Fibroblast of pulmonary artery (primary cell): ENCODE results near the gene ZNF800.
"Not testable (repeated sequence)": the region's sequence is repeated elsewhere in the genome, so short reads cannot be mapped to it uniquely, and the experiment has no call there.

Source experiments
- DNase-seq: peaks from one replicate; pipeline ENCODE4 v3.0.0-alpha.2; 2010; ENCODE audit warnings: low read depth
- H3K4me3 ChIP-seq: replicated peaks from 2 replicates; pipeline ENCODE4 v1.5.1; 2011; ENCODE audit warnings: low read depth, mild to moderate bottlenecking, control low read depth, low read length, moderate library complexity
- CTCF ChIP-seq: IDR thresholded peaks from 2 replicates; pipeline ENCODE4 v1.5.1; 2011; ENCODE audit warnings: mild to moderate bottlenecking, control low read depth, low read length, inconsistent platforms; ENCODE audit errors: missing control alignments

ZNF800 gene

GRCh38 chr7:127404286-127405072, 12.0 kb upstream of the ZNF800 start:
- TF ChIP-seq CTCF = no peak
- no peak overlapping the region for H3K4me3 ChIP-seq
- no peak for DNase-seq

GRCh38 chr7:127396184-127396583, 3.7 kb upstream of the ZNF800 start:
- TF ChIP-seq CTCF = no peak
- DNase-seq = peak; percentile 24
- H3K4me3 ChIP-seq = no peak overlapping the region

GRCh38 chr7:127395104-127395503, 2.6 kb upstream of the ZNF800 start:
- not testable (repeated sequence) for DNase-seq, H3K4me3 ChIP-seq

GRCh38 chr7:127393368-127394058, 1.0 kb upstream of the ZNF800 start:
- TF ChIP-seq CTCF = no peak
- peak overlapping the region; percentile 93 for H3K4me3 ChIP-seq
- no peak for DNase-seq

GRCh38 chr7:127392182-127392565, 334 bp downstream of the ZNF800 start:
- peak overlapping the region; percentile 93 for H3K4me3 ChIP-seq
- DNase-seq = peak; percentile 64
- TF ChIP-seq CTCF = no peak

GRCh38 chr7:127391591-127392181, 822 bp downstream of the ZNF800 start:
- DNase-seq = peak; percentile 33
- H3K4me3 ChIP-seq = peak overlapping the region; percentile 93
- no peak for TF ChIP-seq CTCF

- DNase-seq = no peak
- H3K4me3 ChIP-seq = peak overlapping the region; percentile 93
- TF ChIP-seq CTCF = no peak
Observed at GRCh38 chr7:127390817-127391590, 1.5 kb downstream of the ZNF800 start.
